Measurements from ENCODE around the gene ZNF223.

The ZNF223 gene

DNA sequence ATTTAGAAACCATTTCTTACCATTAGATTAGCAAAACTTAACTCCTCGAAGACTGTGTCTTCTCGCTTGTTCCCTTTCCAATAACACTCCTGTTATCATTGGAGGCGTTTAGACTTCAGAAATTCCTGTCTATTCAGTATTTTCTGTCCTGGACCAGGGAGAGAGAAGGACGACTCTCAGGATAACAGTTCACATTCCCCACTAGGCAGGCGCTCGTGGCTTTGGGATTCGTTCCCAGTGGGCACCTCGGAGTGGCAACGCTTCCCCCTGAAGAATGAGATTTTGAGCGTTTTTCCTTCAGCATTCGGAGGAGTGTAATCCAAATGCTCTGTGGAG, 60.9 kb downstream of the ZNF223 start:
- TF ChIP-seq SIN3A (IDR thresholded peaks at IDR 0.05; ENCODE audit: borderline replicate concordance, insufficient read depth, low read length): no peak
- 0 out of 2 replicates have a peak, but pooled peaks have one; percentile 54 for TF ChIP-seq POLR2AphosphoS5 (IDR thresholded peaks at IDR 0.05; ENCODE audit: low read depth, low read length)

DNA sequence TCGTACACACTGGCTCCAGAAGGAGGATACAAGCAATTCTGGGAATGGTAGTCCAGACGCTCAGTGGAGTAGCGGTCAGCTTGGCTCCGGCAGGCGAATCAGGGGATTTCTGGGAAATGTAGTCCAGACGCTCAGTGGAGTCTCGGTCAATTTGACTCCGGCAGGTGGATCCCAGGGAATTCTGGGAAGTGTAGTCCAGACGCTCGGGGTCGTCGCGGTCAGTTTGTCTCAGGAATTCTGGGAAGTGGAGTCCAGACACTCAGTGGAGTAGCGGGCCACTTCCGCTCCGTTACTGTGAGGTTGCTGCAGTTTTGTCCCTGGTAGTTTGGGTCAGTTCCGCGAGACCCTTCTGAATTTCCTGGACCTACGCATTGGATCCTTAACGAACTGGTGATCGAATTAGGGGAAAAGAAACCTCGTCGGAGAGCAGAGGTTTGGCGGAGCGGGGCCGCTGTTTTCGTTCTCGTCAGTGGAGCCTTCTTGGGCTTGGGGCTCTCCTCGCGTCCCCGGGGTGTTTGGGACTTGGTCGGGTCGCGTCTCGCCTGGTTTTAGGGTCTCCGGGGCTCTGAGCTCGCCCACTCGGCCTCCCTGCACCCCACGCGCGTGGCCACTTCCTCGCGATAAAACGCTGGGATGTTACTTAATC, 61.4 kb downstream of the ZNF223 start, which contains the start of gene ZNF225:
ZNF225 (plus strand) TSS at position 262 of the 646 bp plus-strand sequence. CDS start 2,429 bp downstream, outside the sequence.
- peak; percentile 70; the same call in 1 of the 2 replicates for TF ChIP-seq TAF1 (IDR thresholded peaks at IDR 0.05; ENCODE audit: borderline replicate concordance, insufficient read depth, low read length)
- 0 out of 2 replicates have a peak, but pooled peaks have one; percentile 11 for TF ChIP-seq SIN3A (IDR thresholded peaks at IDR 0.05; ENCODE audit: borderline replicate concordance, insufficient read depth, low read length)
- TF ChIP-seq POLR2AphosphoS5 (IDR thresholded peaks at IDR 0.05; ENCODE audit: low read depth, low read length): peak; percentile 87
- TF ChIP-seq, protein P1, sequence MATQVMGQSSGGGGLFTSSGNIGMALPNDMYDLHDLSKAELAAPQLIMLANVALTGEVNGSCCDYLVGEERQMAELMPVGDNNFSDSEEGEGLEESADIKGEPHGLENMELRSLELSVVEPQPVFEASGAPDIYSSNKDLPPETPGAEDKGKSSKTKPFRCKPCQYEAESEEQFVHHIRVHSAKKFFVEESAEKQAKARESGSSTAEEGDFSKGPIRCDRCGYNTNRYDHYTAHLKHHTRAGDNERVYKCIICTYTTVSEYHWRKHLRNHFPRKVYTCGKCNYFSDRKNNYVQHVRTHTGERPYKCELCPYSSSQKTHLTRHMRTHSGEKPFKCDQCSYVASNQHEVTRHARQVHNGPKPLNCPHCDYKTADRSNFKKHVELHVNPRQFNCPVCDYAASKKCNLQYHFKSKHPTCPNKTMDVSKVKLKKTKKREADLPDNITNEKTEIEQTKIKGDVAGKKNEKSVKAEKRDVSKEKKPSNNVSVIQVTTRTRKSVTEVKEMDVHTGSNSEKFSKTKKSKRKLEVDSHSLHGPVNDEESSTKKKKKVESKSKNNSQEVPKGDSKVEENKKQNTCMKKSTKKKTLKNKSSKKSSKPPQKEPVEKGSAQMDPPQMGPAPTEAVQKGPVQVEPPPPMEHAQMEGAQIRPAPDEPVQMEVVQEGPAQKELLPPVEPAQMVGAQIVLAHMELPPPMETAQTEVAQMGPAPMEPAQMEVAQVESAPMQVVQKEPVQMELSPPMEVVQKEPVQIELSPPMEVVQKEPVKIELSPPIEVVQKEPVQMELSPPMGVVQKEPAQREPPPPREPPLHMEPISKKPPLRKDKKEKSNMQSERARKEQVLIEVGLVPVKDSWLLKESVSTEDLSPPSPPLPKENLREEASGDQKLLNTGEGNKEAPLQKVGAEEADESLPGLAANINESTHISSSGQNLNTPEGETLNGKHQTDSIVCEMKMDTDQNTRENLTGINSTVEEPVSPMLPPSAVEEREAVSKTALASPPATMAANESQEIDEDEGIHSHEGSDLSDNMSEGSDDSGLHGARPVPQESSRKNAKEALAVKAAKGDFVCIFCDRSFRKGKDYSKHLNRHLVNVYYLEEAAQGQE (IDR thresholded peaks at IDR 0.05; ENCODE audit: insufficient read depth in 1 of 2, low read depth in 2 of 2, low read length in 2 of 2): peak in 1 of 2 experiments; percentile 47; a peak in 1 of 4 replicates
- no peak for TF ChIP-seq FOXP2 (optimal IDR thresholded peaks at IDR 0.05; ENCODE audit: borderline replicate concordance, extremely low read depth, extremely low read length, insufficient read depth)

DNA sequence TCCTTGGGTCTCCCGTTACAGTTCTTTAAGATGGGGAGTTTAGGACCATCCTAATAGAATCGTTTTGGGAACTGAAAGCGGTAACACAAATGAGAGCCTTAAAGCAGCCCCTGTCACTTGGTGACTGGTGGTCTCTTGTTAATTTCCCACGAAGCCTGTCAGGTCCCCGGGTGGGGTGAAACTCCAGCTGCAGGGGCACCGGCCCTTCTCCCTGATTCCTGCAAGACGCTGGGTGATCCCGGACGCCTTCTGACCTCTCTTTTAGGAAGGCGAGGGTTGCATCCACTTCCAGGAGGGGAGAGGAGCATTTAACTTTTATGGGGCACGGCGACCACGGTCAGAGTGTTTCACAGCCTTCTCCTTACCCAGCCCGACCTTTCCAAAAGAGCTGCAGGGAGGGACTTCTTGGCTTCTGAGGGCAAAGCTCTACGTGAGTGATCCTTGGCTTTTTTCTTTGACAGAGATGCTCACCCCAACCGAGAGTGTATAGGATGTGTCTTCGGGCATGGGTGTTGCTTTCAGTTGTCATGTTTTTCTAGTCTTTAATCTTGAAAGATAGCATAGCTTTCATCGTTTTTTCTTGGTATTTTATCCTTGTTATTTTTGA, 62.1 kb downstream of the ZNF223 start:
- TF ChIP-seq POLR2AphosphoS5 (IDR thresholded peaks at IDR 0.05; ENCODE audit: low read depth, low read length) (no peak), FOXP2 (optimal IDR thresholded peaks at IDR 0.05; ENCODE audit: borderline replicate concordance, extremely low read depth, extremely low read length, insufficient read depth) (no peak), SIN3A (IDR thresholded peaks at IDR 0.05; ENCODE audit: borderline replicate concordance, insufficient read depth, low read length) (no peak), TAF1 (IDR thresholded peaks at IDR 0.05; ENCODE audit: borderline replicate concordance, insufficient read depth, low read length) (no peak)
- TF ChIP-seq, protein P1 (IDR thresholded peaks at IDR 0.05; ENCODE audit: insufficient read depth in 1 of 2, low read depth in 2 of 2, low read length in 2 of 2): no peak
